ENCODE results near the gene ELF5. TPM values are rescaled to one million over a fixed set of nuclear protein-coding genes. Genes with fewer than 3 reads are reported as not detected.

Gene ELF5
- total RNA-seq, 1 donor from 2014 or later, result 20.2 TPM

- Histone ChIP-seq H3K9me3 (no peaks in the 10 kb centered on the region), H3K27ac (no peak overlapping the region), H3K4me3 (no peak overlapping the region), H3K4me1 (peaks cover 9% of the 10 kb centered on the region), H3K27me3 (ENCODE audit: low read depth) (no peaks in the 10 kb centered on the region), H3K36me3 (peaks cover 19% of the 10 kb centered on the region)
- no peak for TF ChIP-seq CTCF (IDR thresholded peaks at IDR 0.05)
- no peak for DNase-seq
- no peak for ATAC-seq
- intact Hi-C loops (cut with DNase I), result no loop called here
These were observed 36.7 kb downstream of the ELF5 start for GRCh38 chr11:34476849-34477248.

GRCh38 chr11:34475656-34476055 lies 37.9 kb downstream of the ELF5 start:
- no peak for TF ChIP-seq CTCF (IDR thresholded peaks at IDR 0.05)
- Histone ChIP-seq H3K36me3 (peaks cover 31% of the 10 kb centered on the region), H3K27ac (peak overlapping the region; percentile 55), H3K27me3 (ENCODE audit: low read depth) (no peaks in the 10 kb centered on the region), H3K4me1 (peaks cover 9% of the 10 kb centered on the region), H3K4me3 (no peak overlapping the region), H3K9me3 (no peaks in the 10 kb centered on the region)
- ATAC-seq (no peak), DNase-seq (no peak)
- intact Hi-C loops (cut with DNase I), result no loop called here

GRCh38 chr11:34473603-34474169 lies 39.9 kb downstream of the ELF5 start:
- Histone ChIP-seq H3K36me3 (peaks cover 51% of the 10 kb centered on the region), H3K4me1 (peaks cover 9% of the 10 kb centered on the region), H3K9me3 (no peaks in the 10 kb centered on the region), H3K27ac (no peak overlapping the region), H3K4me3 (no peak overlapping the region), H3K27me3 (ENCODE audit: low read depth) (no peaks in the 10 kb centered on the region)
- DNase-seq (no peak), ATAC-seq (no peak)
- intact Hi-C loops (cut with DNase I), result no loop called here
- TF ChIP-seq CTCF (IDR thresholded peaks at IDR 0.05), result no peak

- DNase-seq, result no peak
- Histone ChIP-seq H3K4me1 (no peaks in the 10 kb centered on the region), H3K4me3 (no peak overlapping the region), H3K9me3 (peaks cover 10% of the 10 kb centered on the region), H3K27ac (no peak overlapping the region), H3K27me3 (ENCODE audit: low read depth) (no peaks in the 10 kb centered on the region), H3K36me3 (peaks cover 96% of the 10 kb centered on the region)
- peak; percentile 68 for TF ChIP-seq CTCF (IDR thresholded peaks at IDR 0.05)
- ATAC-seq, result peak in 1 of 2 donors; percentile 65
- intact Hi-C loops (cut with DNase I), result no loop called here
These were observed 45.3 kb downstream of the ELF5 start for GRCh38 chr11:34468209-34468841.

- intact Hi-C loops (cut with DNase I), result no loop called here
- peaks cover 96% of the 10 kb centered on the region for H3K36me3 ChIP-seq
These were observed 46.6 kb downstream of the ELF5 start for GRCh38 chr11:34466802-34467488.

More at GRCh38 chr11:34466802-34467488, 46.6 kb downstream of the ELF5 start:
- DNase-seq, result no peak
- Histone ChIP-seq H3K27ac (no peak overlapping the region), H3K4me1 (no peaks in the 10 kb centered on the region), H3K9me3 (peaks cover 10% of the 10 kb centered on the region), H3K27me3 (ENCODE audit: low read depth) (no peaks in the 10 kb centered on the region), H3K4me3 (no peak overlapping the region)
- no peak for ATAC-seq
- no peak for TF ChIP-seq CTCF (IDR thresholded peaks at IDR 0.05)
